Heart left ventricle (tissue), 16 donors: ENCODE measurements around the gene IFIT2. TPM values are rescaled to one million over a fixed set of nuclear protein-coding genes. Genes with fewer than 3 reads are reported as not detected.

Experiments
- ATAC-seq, 4 donors: fragments of 200-7000 bp; cut with Tn5 transposase; one replicate each; pipeline ENCODE4 v1.9.1; 2020 to 2022; ENCODE audit warnings: moderate library complexity in 4 of 4, mild to moderate bottlenecking in 3 of 4, moderate number of reproducible peaks in 1 of 4
- DNase-seq, 5 donors: peaks; one replicate each; pipeline ENCODE4 v3.0.0-alpha.2; 2020
- H3K27ac ChIP-seq, 12 donors: fragments of 200-600 bp; sonication (generic) in 4 of 12; one replicate each; pipeline versions ENCODE4 v1.5.0 to v1.8.0; 2016 to 2022; ENCODE audit warnings: mild to moderate bottlenecking in 2 of 12
- H3K27me3 ChIP-seq, 9 donors: fragments of 200-600 bp; sonication (generic) in 2 of 9; one replicate each; pipeline versions ENCODE4 v1.5.1 to v1.8.0; 2016 to 2022; ENCODE audit warnings: mild to moderate bottlenecking in 3 of 9
- H3K36me3 ChIP-seq, 9 donors: fragments of 200-600 bp; sonication (generic) in 2 of 9; one replicate each; pipeline versions ENCODE4 v1.5.0 to v1.8.0; 2018 to 2022; ENCODE audit warnings: mild to moderate bottlenecking in 2 of 9
- H3K4me1 ChIP-seq, 12 donors: fragments of 200-600 bp; sonication (generic) in 4 of 12; one replicate each; pipeline versions ENCODE4 v1.5.0 to v1.8.0; 2016 to 2022; ENCODE audit warnings: mild to moderate bottlenecking in 3 of 12
- H3K4me3 ChIP-seq, 12 donors: fragments of 200-600 bp; sonication (generic) in 4 of 12; one replicate each; pipeline versions ENCODE4 v1.5.0 to v1.8.0; 2017 to 2022; ENCODE audit warnings: mild to moderate bottlenecking in 9 of 12, moderate library complexity in 4 of 12
- H3K9me3 ChIP-seq, 12 donors: fragments of 200-600 bp; sonication (generic) in 4 of 12; one replicate each; pipeline versions ENCODE4 v1.5.0 to v1.8.0; 2016 to 2022; ENCODE audit warnings: mild to moderate bottlenecking in 1 of 12
- POLR2A ChIP-seq, 2 donors: fragments of 450-650 bp; IDR thresholded peaks; one replicate each; pipeline ENCODE4 v1.6.1; 2017; ENCODE audit warnings: antibody characterized with exemption in 2 of 2, mild to moderate bottlenecking in 2 of 2, moderate library complexity in 2 of 2
- WGBS, 4 donors: extraction: QIAGEN DNeasy Blood & Tissue Kit in 2 of 4; methylation state at CpG; one replicate each; pipeline versions ENCODE4 v1.1.5 to v1.1.7; 2013 to 2018; 5-methylcytosine and 5-hydroxymethylcytosine counted together
- intact Hi-C, 10 donors: fragments of 100-400 bp; cut with DNase I; formaldehyde crosslinking; loops; one replicate each; pipeline versions ENCODE4 v1.11.1 to v1.14.2; 2022
- polyA plus RNA-seq, 2 donors: library from polyadenylated mRNA; stranded (reverse); fragments of 200-250 nt; gene quantifications; one replicate each; pipeline ENCODE4 v1.2.3, GENCODE V29; 2013
- total RNA-seq, 9 donors: library from RNA; depleted of rRNA in 2 of 9; stranded (reverse); fragments of >200 nt in 2 of 9; fragmentation: NEBNext Ultra II Directional in 3 of 9; extraction: Animal tissue kit (Norgen Biotek cat#: 25700) in 3 of 9; gene quantifications; one replicate each; pipeline versions ENCODE4 v1.1.0 to v1.2.4, GENCODE V29; 2016 to 2023
- TF ChIP-seq, protein P1 (sequence below), 12 donors: fragments of 200-600 bp; sonication (generic) in 4 of 12; IDR thresholded peaks; one replicate each; pipeline versions ENCODE4 v1.5.0 to v1.8.0; 2018 to 2022; ENCODE audit warnings: antibody characterized with exemption in 12 of 12, mild to moderate bottlenecking in 5 of 12
- donor health status: ischemic (EF 13 %, LVEDD 7.1; RV severe dilation, severe dysfunction).
- donor health status: healthy with polysubstance abuse.
- donor health status: DM: no; HTN: yes; CAD: no.
- donor health status: DM: no; HTN: no; CAD: no.
- donor health status: ischemic (EF 25% LVEDD 6.9; RV normal size, moderate dysfunction).
- donor health status: ischemic (EF 25% LVEDD 5.7; RV mildly dilated, moderate dysfunction).
- donor health status: healthy.
- donor health status: DM: yes; HTN: yes; CAD: no.
- donor health status: ischemic (EF 35%, LVEDD 5.7; RV mildly dilated, moderate dysfunction).
- donor health status: nonischemic (EF 11% LVEDD 7.7; RV severe dilation, severe dysfunction).
- donor health status: DM: yes; HTN: yes; CAD: no.
- donor health status: PGD.
- donor health status: ischemic (EF 29% LVEDD 5.4; RV normal size, mild dysfunction).
- donor health status: nonischemic (EF 23%, LVEDD 6.1; RV moderate dilation, normal function).

IFIT2 gene
- total and polyA plus RNA-seq, 11 donors = 2.1 to 30.2 (median 3.6) TPM

DNA sequence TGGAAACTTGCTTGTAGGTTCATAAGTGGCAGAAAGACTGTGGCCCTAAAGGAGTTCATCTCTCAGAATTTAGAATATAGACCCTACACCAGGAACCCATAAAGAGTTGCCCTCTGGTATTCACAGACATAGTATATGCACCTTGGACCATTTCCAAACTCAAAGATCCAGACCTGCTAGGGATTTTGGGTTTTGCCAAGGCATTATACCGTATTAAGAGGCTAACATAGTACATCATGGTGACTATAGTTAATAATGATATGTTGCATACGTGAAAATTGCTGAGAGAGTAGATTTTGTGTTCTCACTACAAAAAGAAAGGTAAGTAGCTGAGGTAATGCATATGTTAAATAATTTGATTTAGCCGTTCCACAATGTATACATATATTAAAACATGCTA lies 39.8 kb downstream of the IFIT2 start:
- Histone ChIP-seq H3K36me3 (peaks cover 0 to 55% (median 40%) of the 10 kb centered on the region in 9 donors), H3K27me3 (no peaks in the 10 kb centered on the region), H3K4me1 (peaks cover 0 to 43% (median 21%) of the 10 kb centered on the region in 12 donors), H3K4me3 (no peak overlapping the region), H3K27ac (no peak overlapping the region), H3K9me3 (no peaks in the 10 kb centered on the region)
- ATAC-seq (no peak), DNase-seq (no peak)
- intact Hi-C loops = no loop called here
- TF ChIP-seq, protein P1, sequence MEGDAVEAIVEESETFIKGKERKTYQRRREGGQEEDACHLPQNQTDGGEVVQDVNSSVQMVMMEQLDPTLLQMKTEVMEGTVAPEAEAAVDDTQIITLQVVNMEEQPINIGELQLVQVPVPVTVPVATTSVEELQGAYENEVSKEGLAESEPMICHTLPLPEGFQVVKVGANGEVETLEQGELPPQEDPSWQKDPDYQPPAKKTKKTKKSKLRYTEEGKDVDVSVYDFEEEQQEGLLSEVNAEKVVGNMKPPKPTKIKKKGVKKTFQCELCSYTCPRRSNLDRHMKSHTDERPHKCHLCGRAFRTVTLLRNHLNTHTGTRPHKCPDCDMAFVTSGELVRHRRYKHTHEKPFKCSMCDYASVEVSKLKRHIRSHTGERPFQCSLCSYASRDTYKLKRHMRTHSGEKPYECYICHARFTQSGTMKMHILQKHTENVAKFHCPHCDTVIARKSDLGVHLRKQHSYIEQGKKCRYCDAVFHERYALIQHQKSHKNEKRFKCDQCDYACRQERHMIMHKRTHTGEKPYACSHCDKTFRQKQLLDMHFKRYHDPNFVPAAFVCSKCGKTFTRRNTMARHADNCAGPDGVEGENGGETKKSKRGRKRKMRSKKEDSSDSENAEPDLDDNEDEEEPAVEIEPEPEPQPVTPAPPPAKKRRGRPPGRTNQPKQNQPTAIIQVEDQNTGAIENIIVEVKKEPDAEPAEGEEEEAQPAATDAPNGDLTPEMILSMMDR (IDR thresholded peaks at IDR 0.05) = no peak
- no peak for TF ChIP-seq POLR2A (IDR thresholded peaks at IDR 0.05)
- 92 to 99% (median 94%) methylated on average over 3 of the region's 3 CpGs for WGBS, 4 donors

DNA sequence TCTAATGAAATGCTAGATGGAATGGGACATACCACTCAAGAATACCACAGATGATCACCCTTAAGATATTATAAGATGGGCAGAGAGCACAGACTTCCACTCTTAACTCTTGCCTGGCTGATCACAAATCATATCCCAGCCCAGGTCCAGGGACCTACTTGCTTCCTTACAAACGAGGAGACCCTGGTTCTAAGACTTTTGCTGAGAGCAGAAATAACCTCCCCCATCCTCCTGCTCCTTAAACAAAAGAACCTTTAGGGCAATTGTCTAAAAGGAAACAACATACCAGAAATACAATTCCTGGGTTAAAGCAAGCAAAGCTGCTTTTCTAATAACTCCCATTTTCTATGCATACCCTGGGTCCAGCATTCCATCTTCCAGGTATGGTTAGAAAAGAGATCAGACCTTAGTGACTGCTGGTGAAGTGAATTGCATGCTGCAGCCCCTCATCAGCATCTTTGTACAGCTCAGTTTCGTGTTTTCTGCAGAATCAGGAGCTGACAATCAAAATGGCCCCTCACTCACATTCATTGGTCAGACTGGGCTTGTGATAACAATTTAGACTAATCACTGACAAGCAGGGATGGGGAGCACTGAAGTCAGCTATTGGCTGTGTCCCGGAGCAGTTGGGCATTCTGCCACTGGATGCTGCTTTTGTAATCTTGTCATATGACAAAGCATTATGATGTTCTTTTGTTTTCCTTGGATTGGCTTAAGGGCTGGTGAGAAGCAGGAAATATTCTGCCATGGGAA lies 40.5 kb downstream of the IFIT2 start:
- ATAC-seq (peak in 3 of 4 donors; percentile 34 to 47 (median 40)), DNase-seq (peak in 4 of 5 donors; percentile 47 to 67 (median 60))
- Histone ChIP-seq H3K36me3 (peaks cover 0 to 48% (median 33%) of the 10 kb centered on the region in 9 donors), H3K4me3 (peak overlapping the region in 2 of 12 donors; percentile 5), H3K27ac (peak overlapping the region in 2 of 12 donors; percentile 19 to 42), H3K4me1 (peaks cover 0 to 44% (median 26%) of the 10 kb centered on the region in 12 donors), H3K9me3 (no peaks in the 10 kb centered on the region), H3K27me3 (no peaks in the 10 kb centered on the region)
- intact Hi-C loops = no loop called here
- TF ChIP-seq, protein P1 (IDR thresholded peaks at IDR 0.05) = no peak
- TF ChIP-seq POLR2A (IDR thresholded peaks at IDR 0.05) = no peak
- 47 to 58% (median 51%) methylated on average over 3 of the region's 3 CpGs for WGBS, 4 donors

DNA sequence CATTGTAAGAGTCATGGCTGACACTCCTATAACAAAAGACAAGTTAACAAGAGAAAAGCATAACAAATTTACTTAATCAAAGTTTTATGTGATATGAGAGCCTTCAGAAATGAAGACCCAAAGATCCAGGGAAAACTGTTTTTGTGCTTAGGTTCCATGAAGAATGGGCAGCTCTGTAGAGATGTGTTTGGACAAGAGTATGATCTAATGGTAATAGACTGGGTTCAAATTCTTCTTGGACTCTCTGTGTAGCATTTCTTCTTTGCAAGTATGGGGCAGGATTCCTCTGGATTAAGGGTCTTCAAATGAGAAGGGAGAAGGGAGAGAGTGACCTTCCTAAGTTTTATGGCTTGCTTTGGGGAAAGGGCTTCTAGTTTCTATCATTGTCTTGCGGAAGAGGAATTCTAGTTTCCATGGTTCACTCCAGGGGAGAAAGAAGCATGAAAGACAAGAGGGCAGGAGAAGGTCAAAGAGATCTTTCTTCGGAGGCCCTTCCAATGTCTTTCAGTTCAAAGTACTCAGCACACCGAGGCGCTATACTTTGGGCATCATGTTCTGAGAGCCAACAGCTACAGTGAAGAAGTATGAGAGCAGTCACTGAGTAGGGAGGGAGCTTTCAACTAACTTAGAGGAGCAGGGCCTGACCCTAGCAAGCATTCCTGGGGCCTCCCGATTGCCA lies 41.4 kb downstream of the IFIT2 start:
- ATAC-seq (no peak), DNase-seq (no peak)
- Histone ChIP-seq H3K4me1 (peaks cover under 1 to 47% (median 31%) of the 10 kb centered on the region in 12 donors), H3K27ac (peak overlapping the region in 3 of 12 donors; percentile 19 to 59 (median 42)), H3K4me3 (no peak overlapping the region), H3K27me3 (no peaks in the 10 kb centered on the region), H3K9me3 (no peaks in the 10 kb centered on the region), H3K36me3 (peaks cover 0 to 40% (median 25%) of the 10 kb centered on the region in 9 donors)
- intact Hi-C loops = no loop called here
- 82 to 83% (median 83%) methylated on average over 5 of the region's 5 CpGs for WGBS, 4 donors
- TF ChIP-seq POLR2A (IDR thresholded peaks at IDR 0.05) = no peak
- TF ChIP-seq, protein P1 (IDR thresholded peaks at IDR 0.05) = no peak

DNA sequence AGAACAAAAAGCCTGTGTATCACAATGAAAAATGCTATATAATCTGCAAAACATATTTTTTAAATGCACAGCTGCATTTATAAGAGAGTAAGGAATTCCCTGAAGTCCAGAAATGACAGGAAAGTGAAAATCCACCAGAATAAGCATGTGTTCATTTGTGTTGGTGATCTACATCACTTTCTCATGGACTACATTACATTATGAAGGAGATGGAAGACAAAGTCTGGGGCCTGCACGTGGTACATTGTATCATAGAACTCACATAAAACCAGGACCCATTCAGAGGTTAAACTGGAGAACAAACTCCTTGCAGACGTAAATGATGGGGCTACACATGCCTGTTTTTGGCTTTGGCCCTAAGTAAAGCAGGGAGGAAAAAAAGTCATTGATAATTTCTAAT lies 42.3 kb downstream of the IFIT2 start:
- H3K4me1 ChIP-seq = peaks cover 3 to 56% (median 40%) of the 10 kb centered on the region in 12 donors
- peaks cover 0 to 30% (median 16%) of the 10 kb centered on the region in 9 donors for H3K36me3 ChIP-seq
- no peaks in the 10 kb centered on the region for H3K9me3 ChIP-seq
- 60 to 78% (median 69%) methylated on average over 2 of the region's 2 CpGs for WGBS, 4 donors
- H3K27ac ChIP-seq = no peak overlapping the region
- DNase-seq (no peak), ATAC-seq (no peak)
- intact Hi-C loops = no loop called here
- no peak for TF ChIP-seq POLR2A (IDR thresholded peaks at IDR 0.05)
- TF ChIP-seq, protein P1 (IDR thresholded peaks at IDR 0.05) = no peak
- no peak overlapping the region for H3K4me3 ChIP-seq
- H3K27me3 ChIP-seq = no peaks in the 10 kb centered on the region
